Peyer's patch (tissue), 4 donors: ENCODE measurements around the gene RNF175.

Experiments used
- CTCF ChIP-seq, 6 experiments: fragments of 450-650 bp in 4 of 6; fragments of 200-600 bp in 2 of 6; sonication (generic) in 1 of 6; IDR thresholded peaks; one replicate each; pipeline ENCODE4 v1.5.1; 2017 to 2019; ENCODE audit warnings: antibody characterized with exemption in 6 of 6, mild to moderate bottlenecking in 3 of 6, moderate library complexity in 1 of 6
- POLR2A ChIP-seq, 2 donors: fragments of 450-650 bp; IDR thresholded peaks; one replicate each; pipeline ENCODE4 v1.5.1; 2017; ENCODE audit warnings: antibody characterized with exemption in 2 of 2, mild to moderate bottlenecking in 2 of 2, moderate library complexity in 2 of 2

- no peak for TF ChIP-seq POLR2A (IDR thresholded peaks at IDR 0.05)
- no peak for TF ChIP-seq CTCF (IDR thresholded peaks at IDR 0.05)
These were observed 37.8 kb downstream of the RNF175 start for GRCh38 chr4:153722036-153722435.
